ENCODE results near the gene LUC7L.
"Not testable (repeated sequence)": the region's sequence is repeated elsewhere in the genome, so short reads cannot be mapped to it uniquely, and the experiment has no call there.

Gene LUC7L

GRCh38 chr16:165539-166374 lies 63.5 kb downstream of the LUC7L start, which contains the start of gene HBM:
HBM (plus strand) TSS chr16:165978; CDS start chr16:165998, 20 bp downstream.
- no peak for DNase-seq (ENCODE audit: low read depth)

GRCh38 chr16:164827-165538 lies 64.3 kb downstream of the LUC7L start:
- no peak for DNase-seq (ENCODE audit: low read depth)

GRCh38 chr16:164134-164823 lies 65.0 kb downstream of the LUC7L start:
- DNase-seq (ENCODE audit: low read depth) = not testable (repeated sequence)

- DNase-seq (ENCODE audit: low read depth) = not testable (repeated sequence)
Observed at GRCh38 chr16:163696-164095, 65.6 kb downstream of the LUC7L start.

GRCh38 chr16:163139-163538 lies 66.1 kb downstream of the LUC7L start:
- DNase-seq (ENCODE audit: low read depth) = not testable (repeated sequence)

- DNase-seq (ENCODE audit: low read depth) = no peak
Observed at GRCh38 chr16:162271-162991, 66.8 kb downstream of the LUC7L start.

- no peak for DNase-seq (ENCODE audit: low read depth)
Observed at GRCh38 chr16:160691-161190, 68.5 kb downstream of the LUC7L start.

GRCh38 chr16:160242-160641 lies 69.0 kb downstream of the LUC7L start:
- not testable (repeated sequence) for DNase-seq (ENCODE audit: low read depth)

- DNase-seq (ENCODE audit: low read depth) = no peak
Observed at GRCh38 chr16:159136-159849, 70.0 kb downstream of the LUC7L start.

- DNase-seq (ENCODE audit: low read depth) = no peak
Observed at GRCh38 chr16:155031-155398, 74.2 kb downstream of the LUC7L start.

GRCh38 chr16:154217-155030 lies 74.8 kb downstream of the LUC7L start:
- DNase-seq (ENCODE audit: low read depth) = no peak

GRCh38 chr16:153550-154216 lies 75.6 kb downstream of the LUC7L start:
- not testable (repeated sequence) for DNase-seq (ENCODE audit: low read depth)

- not testable (repeated sequence) for DNase-seq (ENCODE audit: low read depth)
Observed at GRCh38 chr16:153129-153521, 76.1 kb downstream of the LUC7L start.

- DNase-seq (ENCODE audit: low read depth) = no peak
Observed at GRCh38 chr16:152141-153128, 76.8 kb downstream of the LUC7L start, which contains the start of gene HBZ. HBZ (plus strand) TSS chr16:152644; CDS start chr16:152910, 266 bp downstream.

- no peak for DNase-seq (ENCODE audit: low read depth)
Observed at GRCh38 chr16:149024-149660, 80.1 kb downstream of the LUC7L start.

- DNase-seq (ENCODE audit: low read depth) = no peak
Observed at GRCh38 chr16:146646-147045, 82.6 kb downstream of the LUC7L start.

- no peak for DNase-seq (ENCODE audit: low read depth)
Observed at GRCh38 chr16:144797-145252, 84.4 kb downstream of the LUC7L start.

- no peak for DNase-seq (ENCODE audit: low read depth)
Observed at GRCh38 chr16:143456-143855, 85.8 kb downstream of the LUC7L start.
